Endothelial cell of umbilical vein (primary cell): ENCODE results near the gene DNAAF5. TPM values are rescaled to one million over a fixed set of nuclear protein-coding genes. Genes with fewer than 3 reads are reported as not detected.

Source experiments
- BruUV-seq: library from RNA; stranded (reverse); fragments of 400-500 nt; replicated peaks from 2 replicates; lab custom pipeline; 2021; lab: Mats Ljungman, UMichigan
- CTCF ChIA-PET: fragments of 300-600, 350-600 bp; sonication (Branson Sonifier 250); formaldehyde crosslinking; loops from one replicate; lab custom pipeline; 2021; ENCODE audit warnings: antibody characterized with exemption, inconsistent platforms; lab: Charles Lee
- POLR2A ChIA-PET: fragments of 300-600, 350-600 bp; sonication (Branson Sonifier 250); formaldehyde crosslinking; loops from one replicate; lab custom pipeline; 2021; ENCODE audit warnings: antibody characterized with exemption, inconsistent platforms; lab: Charles Lee
- DNase-seq: peaks from one replicate; pipeline ENCODE4 v3.0.0-alpha.2; 2011; ENCODE audit warnings: low read depth, low spot score
- FAIRE-seq: peaks from 2 replicates; lab custom pipeline; 2011; peaks lifted over from hg19 to GRCh38; lab: Jason Lieb, UNC
- H2AFZ ChIP-seq: 2 replicates; pipeline ENCODE4 v1.6.0; 2012; ENCODE audit warnings: low read depth, low read length, control low read depth, inconsistent platforms
- H3K27ac ChIP-seq: 2 replicates; pipeline ENCODE4 v1.5.1; 2011; ENCODE audit warnings: low read depth, mild to moderate bottlenecking, control low read depth, low read length, moderate library complexity; ENCODE audit not compliant: insufficient read depth
- H3K27me3 ChIP-seq, 2 experiments: 2 replicates each; pipeline versions ENCODE4 v1.6.0 to v1.6.1; 2011; ENCODE audit warnings: low read length in 2 of 2, mixed read lengths in 1 of 2; ENCODE audit not compliant: control insufficient read depth in 2 of 2, insufficient read depth in 2 of 2
- H3K36me3 ChIP-seq, 2 experiments: 2 replicates in 1 of 2; 3 replicates in 1 of 2; pipeline ENCODE4 v1.5.1; 2011; ENCODE audit warnings: low read length in 2 of 2, mild to moderate bottlenecking in 1 of 2, moderate library complexity in 1 of 2; ENCODE audit not compliant: control insufficient read depth in 2 of 2, insufficient read depth in 2 of 2; ENCODE audit errors: extremely low read depth in 1 of 2
- H3K4me1 ChIP-seq: 3 replicates; pipeline ENCODE4 v1.5.1; 2011; ENCODE audit warnings: mild to moderate bottlenecking, low read length; ENCODE audit not compliant: control insufficient read depth, insufficient read depth; ENCODE audit errors: extremely low read depth
- H3K4me2 ChIP-seq: 2 replicates; pipeline ENCODE4 v1.6.1; 2011; ENCODE audit warnings: low read length, control low read depth, mixed read lengths; ENCODE audit not compliant: insufficient read depth
- H3K4me3 ChIP-seq, 3 experiments: fragments of 200-600 bp in 1 of 3; sonication (generic), shearing (Covaris generic) in 1 of 3; replicated peaks in 1 of 3; 2 replicates each; pipeline ENCODE4 v1.5.1; 2011 to 2016; ENCODE audit warnings: control low read depth in 3 of 3, low read length in 3 of 3, mild to moderate bottlenecking in 2 of 3, inconsistent platforms in 1 of 3, low read depth in 1 of 3, moderate library complexity in 1 of 3; ENCODE audit not compliant: insufficient read depth in 1 of 3
- H3K79me2 ChIP-seq: 2 replicates; pipeline ENCODE4 v1.6.0; 2012; ENCODE audit warnings: low read length, inconsistent platforms; ENCODE audit not compliant: control insufficient read depth, insufficient read depth
- H3K9ac ChIP-seq: replicated peaks from 2 replicates; pipeline ENCODE3; 2011; ENCODE audit warnings: low read length, control low read depth; ENCODE audit not compliant: insufficient read depth; ENCODE audit errors: extremely low read depth
- H3K9me1 ChIP-seq: replicated peaks from 3 replicates; pipeline ENCODE4 v1.6.0; 2011; ENCODE audit warnings: mild to moderate bottlenecking, low read length; ENCODE audit not compliant: control insufficient read depth, insufficient read depth; ENCODE audit errors: extremely low read depth
- H3K9me3 ChIP-seq: replicated peaks from 2 replicates; pipeline ENCODE4 v1.5.1; 2012; ENCODE audit warnings: low read length, inconsistent platforms; ENCODE audit not compliant: control insufficient read depth, insufficient read depth
- H4K20me1 ChIP-seq: replicated peaks from 2 replicates; pipeline ENCODE3; 2011; ENCODE audit warnings: mild to moderate bottlenecking, low read length; ENCODE audit not compliant: control insufficient read depth, insufficient read depth; ENCODE audit errors: extremely low read depth
- EZH2 ChIP-seq: IDR thresholded peaks from 2 replicates; pipeline ENCODE4 v1.6.1; 2012; ENCODE audit warnings: borderline replicate concordance, low read depth, mild to moderate bottlenecking, moderate library complexity, low read length, inconsistent platforms; ENCODE audit not compliant: severe bottlenecking
- FOS ChIP-seq: IDR thresholded peaks from 2 replicates; pipeline ENCODE4 v1.6.1; 2011; ENCODE audit warnings: mild to moderate bottlenecking, low read length, moderate library complexity, borderline replicate concordance; ENCODE audit not compliant: insufficient read depth
- GATA2 ChIP-seq: IDR thresholded peaks from 2 replicates; pipeline ENCODE4 v1.7.0; 2011; ENCODE audit warnings: low read depth, mild to moderate bottlenecking, moderate library complexity, mixed read lengths, low read length; ENCODE audit not compliant: insufficient read length, insufficient read depth
- JUN ChIP-seq: IDR thresholded peaks from 2 replicates; pipeline ENCODE4 v1.6.1; 2011; ENCODE audit warnings: borderline replicate concordance, low read depth; ENCODE audit not compliant: insufficient read length, insufficient read depth
- MYC ChIP-seq: IDR thresholded peaks from one replicate; pipeline ENCODE4 v1.6.1; 2011; ENCODE audit warnings: mild to moderate bottlenecking, low read depth, low read length
- POLR2A ChIP-seq: IDR thresholded peaks from 2 replicates; pipeline ENCODE4 v1.6.1; 2012; ENCODE audit warnings: low read depth, mild to moderate bottlenecking, control low read depth, low read length
- POLR2AphosphoS5 ChIP-seq: IDR thresholded peaks from 2 replicates; pipeline ENCODE4 v1.6.1; 2012; ENCODE audit warnings: low read depth, mild to moderate bottlenecking, control low read depth, low read length, moderate library complexity; ENCODE audit not compliant: insufficient read depth
- dilution Hi-C: fragments of 300-500 bp; cut with MboI; formaldehyde crosslinking; loops from one replicate; pipeline ENCODE4 v1.15.0; 2019; ENCODE audit warnings: low sequenced_read_pairs; ENCODE audit not compliant: extremely low pct_ligation_motif_present
- intact Hi-C: fragments of 100-400 bp; cut with micrococcal nuclease; formaldehyde crosslinking; loops from one replicate; pipeline ENCODE4 v1.10.0; 2022
- polyA plus RNA-seq, 4 experiments: library from polyadenylated mRNA; depleted of rRNA in 3 of 4; stranded (reverse) in 3 of 4; unstranded in 1 of 4; fragments of >200 nt; gene quantifications; 2 replicates each; pipeline versions ENCODE4 v1.2.1 to v1.2.3, GENCODE V29; 2011 to 2012; ENCODE audit warnings: missing spikeins in 1 of 4
- total RNA-seq: library from RNA; stranded (reverse); gene quantifications from 2 replicates; pipeline ENCODE4 v1.2.3, GENCODE V29; 2021
- TF ChIP-seq, protein P1 (sequence below): IDR thresholded peaks from 2 replicates; pipeline ENCODE4 v1.6.1; 2011; ENCODE audit not compliant: insufficient read depth, insufficient read length
- TF ChIP-seq, protein P2 (sequence below), 2 donors: IDR thresholded peaks; 1 replicate in 1 of 2; 2 replicates in 1 of 2; pipeline ENCODE4 v1.5.1; 2011; ENCODE audit warnings: low read length in 2 of 2, mild to moderate bottlenecking in 2 of 2, moderate library complexity in 2 of 2, control low read depth in 1 of 2, inconsistent platforms in 1 of 2, low read depth in 1 of 2; ENCODE audit not compliant: insufficient read depth in 1 of 2; ENCODE audit errors: extremely low read depth in 1 of 2

The DNAAF5 gene
- total and polyA plus RNA-seq, 2 donors (not counting 3 experiments of a cell fraction or from before 2014, with no cell fraction given): 49.3 to 65.5 TPM

DNA sequence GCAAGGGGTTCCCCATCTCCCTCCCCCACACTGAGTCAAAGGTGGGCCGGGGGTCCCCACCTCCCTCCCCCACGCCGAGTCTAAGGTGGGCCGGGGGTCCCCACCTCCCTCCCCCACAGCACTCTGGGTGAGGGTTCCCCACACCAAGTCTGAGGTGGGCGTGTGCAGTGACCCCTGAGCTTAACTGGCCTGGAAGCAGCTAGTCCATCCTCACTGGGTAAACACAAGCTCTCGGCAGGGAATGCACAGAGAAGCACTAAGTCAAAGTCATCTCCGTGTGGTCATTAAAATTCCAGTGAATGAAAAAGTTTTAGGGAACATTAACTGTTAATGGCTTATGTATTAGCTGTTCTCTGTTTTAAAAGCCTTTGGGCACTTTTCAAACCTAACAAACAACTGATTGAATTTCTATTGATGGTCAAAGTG is 44.3 kb downstream of the DNAAF5 start:
- Histone ChIP-seq H2AFZ (no peak overlapping the region), H3K4me2 (peak overlapping the region; percentile 6), H3K4me3 (no peak overlapping the region), H3K27ac (peak overlapping the region; percentile 35), H4K20me1 (no peaks in the 10 kb centered on the region), H3K79me2 (no peaks in the 10 kb centered on the region), H3K9me3 (no peaks in the 10 kb centered on the region), H3K4me1 (peaks cover 10% of the 10 kb centered on the region), H3K36me3 (peaks cover 0 to 3% of the 10 kb centered on the region in 2 experiments), H3K9me1 (no peaks in the 10 kb centered on the region), H3K27me3 (no peaks in the 10 kb centered on the region), H3K9ac (no peak overlapping the region)
- intact Hi-C loops: loop anchor here (5.0 to 10.0 kb wide), 2 partner anchors 136 to 253 kb away; partner anchors contain the start of gene PDGFA
- FAIRE-seq: peak; percentile 28
- POLR2A ChIA-PET: no interaction called here
- DNase-seq: no peak
- dilution Hi-C loops: no loop called here
- TF ChIP-seq JUN (no peak), FOS (no peak), POLR2A (no peak), MYC (no peak), EZH2 (no peak), GATA2 (no peak), POLR2AphosphoS5 (no peak)
- TF ChIP-seq, protein P1, sequence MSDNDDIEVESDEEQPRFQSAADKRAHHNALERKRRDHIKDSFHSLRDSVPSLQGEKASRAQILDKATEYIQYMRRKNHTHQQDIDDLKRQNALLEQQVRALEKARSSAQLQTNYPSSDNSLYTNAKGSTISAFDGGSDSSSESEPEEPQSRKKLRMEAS: no peak
- TF ChIP-seq, protein P2, sequence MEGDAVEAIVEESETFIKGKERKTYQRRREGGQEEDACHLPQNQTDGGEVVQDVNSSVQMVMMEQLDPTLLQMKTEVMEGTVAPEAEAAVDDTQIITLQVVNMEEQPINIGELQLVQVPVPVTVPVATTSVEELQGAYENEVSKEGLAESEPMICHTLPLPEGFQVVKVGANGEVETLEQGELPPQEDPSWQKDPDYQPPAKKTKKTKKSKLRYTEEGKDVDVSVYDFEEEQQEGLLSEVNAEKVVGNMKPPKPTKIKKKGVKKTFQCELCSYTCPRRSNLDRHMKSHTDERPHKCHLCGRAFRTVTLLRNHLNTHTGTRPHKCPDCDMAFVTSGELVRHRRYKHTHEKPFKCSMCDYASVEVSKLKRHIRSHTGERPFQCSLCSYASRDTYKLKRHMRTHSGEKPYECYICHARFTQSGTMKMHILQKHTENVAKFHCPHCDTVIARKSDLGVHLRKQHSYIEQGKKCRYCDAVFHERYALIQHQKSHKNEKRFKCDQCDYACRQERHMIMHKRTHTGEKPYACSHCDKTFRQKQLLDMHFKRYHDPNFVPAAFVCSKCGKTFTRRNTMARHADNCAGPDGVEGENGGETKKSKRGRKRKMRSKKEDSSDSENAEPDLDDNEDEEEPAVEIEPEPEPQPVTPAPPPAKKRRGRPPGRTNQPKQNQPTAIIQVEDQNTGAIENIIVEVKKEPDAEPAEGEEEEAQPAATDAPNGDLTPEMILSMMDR (IDR thresholded peaks at IDR 0.05; ENCODE audit: extremely low read depth in 1 of 2, insufficient read depth in 1 of 2, low read depth in 1 of 2, low read length in 2 of 2): no peak
- no TSS peak for BruUV-seq
- CTCF ChIA-PET: interaction anchor here (1.3 kb wide), 1 partner anchor 438 kb away, joined by 7 read pairs; no protein-coding TSS in a partner anchor
